ENCODE results near the gene PLEKHJ1. TPM values are rescaled to one million over a fixed set of nuclear protein-coding genes. Genes with fewer than 3 reads are reported as not detected.

PLEKHJ1 gene
- total RNA-seq, 2 experiments from 2014 or later = 87.0 to 90.6 TPM

DNA sequence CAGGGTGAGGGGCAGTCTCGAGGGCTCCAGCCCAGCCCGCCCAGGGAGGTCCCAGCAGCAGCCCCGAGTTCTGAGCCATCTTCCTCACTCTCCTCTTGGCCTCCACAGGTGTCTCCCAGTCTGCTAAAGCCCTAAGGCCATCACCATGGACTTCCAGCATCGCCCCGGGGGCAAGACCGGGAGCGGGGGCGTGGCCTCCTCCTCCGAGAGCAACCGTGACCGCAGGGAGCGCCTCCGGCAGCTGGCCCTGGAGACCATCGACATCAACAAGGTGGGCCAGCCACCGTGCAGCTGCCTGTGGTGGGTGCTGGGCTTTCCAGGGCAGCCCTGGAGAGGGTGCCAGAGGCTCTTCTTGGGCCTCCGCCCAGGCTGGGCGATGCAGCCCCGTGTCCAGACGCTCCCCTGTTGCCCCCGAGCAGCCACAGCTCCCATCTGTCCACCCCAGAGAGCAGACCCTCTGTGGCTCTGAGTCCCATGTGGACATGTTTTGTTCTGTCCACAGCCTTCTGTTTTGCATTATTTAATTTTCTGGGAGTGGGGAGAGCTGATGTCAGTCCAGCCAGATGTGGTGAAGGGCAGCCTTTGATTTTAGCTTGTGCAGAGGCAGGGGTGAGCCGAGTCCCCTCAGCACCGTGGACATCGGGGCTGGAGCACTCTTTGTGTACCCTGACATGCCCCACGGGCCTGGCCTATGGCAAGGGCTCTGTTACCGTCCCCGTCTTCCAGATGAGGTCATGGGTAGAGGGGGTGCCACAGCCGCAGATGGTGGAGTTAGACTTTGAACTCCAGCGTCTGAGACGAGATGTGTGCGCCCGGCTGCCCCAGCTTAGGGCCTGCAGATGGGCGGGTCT lies 7.4 kb upstream of the PLEKHJ1 start:
- CTCF ChIA-PET = interaction anchor here (2.8 kb wide), 1 partner anchor 17 kb away, joined by 10 read pairs; no protein-coding TSS in a partner anchor
- POLR2A ChIA-PET = no interaction called here

DNA sequence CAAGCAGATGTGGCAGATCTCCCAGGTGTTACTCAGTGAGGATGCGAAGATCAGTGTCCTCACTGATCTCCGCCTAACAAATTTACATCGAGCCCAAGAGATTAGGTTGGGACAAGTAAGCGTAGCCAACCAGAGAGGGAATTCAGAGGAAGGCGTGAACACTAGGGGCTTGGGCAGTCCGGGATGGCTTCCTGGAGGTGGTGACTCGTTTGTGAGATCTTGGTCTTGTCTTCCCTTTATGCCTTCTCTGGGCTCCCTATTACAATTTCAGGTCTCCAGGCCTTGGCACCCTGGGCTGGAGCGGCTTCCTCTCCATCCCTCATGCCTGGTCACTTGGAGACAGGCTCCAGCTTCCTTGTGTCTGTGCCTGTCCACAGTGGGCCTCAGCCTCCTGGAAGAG lies 6.7 kb upstream of the PLEKHJ1 start:
- CTCF ChIA-PET = interaction anchor here (2.8 kb wide), 1 partner anchor 18 kb away, joined by 10 read pairs; no protein-coding TSS in a partner anchor

GRCh38 chr19:2242092-2242537 lies 6.0 kb upstream of the PLEKHJ1 start:
- ChIA-PET CTCF (interaction anchor here (2.8 kb wide), 1 partner anchor 19 kb away, joined by 10 read pairs; no protein-coding TSS in a partner anchor), POLR2A (no interaction called here)

More for the DNA sequence above, 6.7 kb upstream of the PLEKHJ1 start:
- POLR2A ChIA-PET = no interaction called here

DNA sequence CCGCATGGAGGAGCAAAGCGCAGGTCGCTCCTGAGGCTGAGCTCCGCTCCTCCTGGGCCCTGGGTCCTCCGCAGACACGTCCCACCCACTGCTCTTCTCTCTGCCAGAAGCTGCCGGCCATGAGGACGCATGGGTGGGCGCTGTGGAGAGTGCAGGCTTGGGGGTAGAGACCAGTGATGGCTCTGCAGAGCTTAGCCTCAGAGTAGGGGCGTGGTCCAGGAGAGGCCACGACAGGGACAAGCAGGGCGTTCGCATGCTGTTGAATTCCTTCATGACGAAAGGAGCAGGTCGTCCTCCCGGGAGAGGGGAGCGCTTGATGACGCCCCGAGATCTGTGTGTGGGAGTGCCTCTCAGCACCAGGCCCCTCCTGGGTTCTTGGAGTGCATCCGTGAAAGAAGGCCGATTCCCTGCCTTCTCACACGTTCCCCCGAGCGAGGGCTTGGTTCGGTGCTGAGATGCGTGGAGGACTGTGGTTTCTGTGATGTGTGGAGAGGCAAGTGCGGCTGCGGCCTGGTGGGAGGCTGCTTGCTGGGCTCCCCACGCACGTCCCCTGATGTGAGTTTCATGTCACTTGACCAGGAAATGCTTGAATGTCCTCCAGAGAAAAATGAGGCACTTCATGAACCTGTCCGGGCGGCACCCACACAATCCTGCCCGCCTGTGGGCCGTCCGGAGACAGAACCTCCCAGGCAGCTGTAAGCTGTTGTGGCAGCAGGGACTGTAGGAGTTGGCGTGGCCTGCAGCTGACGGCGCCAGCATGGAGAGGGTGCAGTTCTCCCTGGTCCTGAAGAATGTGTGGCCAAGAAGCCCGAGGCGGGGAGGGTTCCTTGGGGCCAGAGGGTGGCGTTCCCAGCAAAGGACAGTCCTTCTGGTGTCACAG lies 5.0 kb upstream of the PLEKHJ1 start:
- ChIA-PET POLR2A (interaction anchor here (0.5 to 1.8 kb wide), 5 partner anchors 9 to 648 kb away, joined by 3 to 17 read pairs (median 5); partner anchors contain the start of gene MBD3), CTCF (interaction anchor here (1.0 to 5.0 kb wide), 5 partner anchors 10 to 33 kb away, joined by 3 to 40 read pairs (median 6); partner anchors contain the start of gene AMH)

GRCh38 chr19:2239771-2240770 lies 3.9 kb upstream of the PLEKHJ1 start:
- ChIA-PET CTCF (interaction anchor here (0.6 to 5.0 kb wide), 11 partner anchors 12 to 1282 kb away, joined by 3 to 40 read pairs (median 5); partner anchors contain the start of gene AMH), POLR2A (interaction anchor here (0.5 to 2.4 kb wide), 10 partner anchors 9 to 647 kb away, joined by 3 to 17 read pairs (median 6); partner anchors contain the start of genes AMH and MBD3)

DNA sequence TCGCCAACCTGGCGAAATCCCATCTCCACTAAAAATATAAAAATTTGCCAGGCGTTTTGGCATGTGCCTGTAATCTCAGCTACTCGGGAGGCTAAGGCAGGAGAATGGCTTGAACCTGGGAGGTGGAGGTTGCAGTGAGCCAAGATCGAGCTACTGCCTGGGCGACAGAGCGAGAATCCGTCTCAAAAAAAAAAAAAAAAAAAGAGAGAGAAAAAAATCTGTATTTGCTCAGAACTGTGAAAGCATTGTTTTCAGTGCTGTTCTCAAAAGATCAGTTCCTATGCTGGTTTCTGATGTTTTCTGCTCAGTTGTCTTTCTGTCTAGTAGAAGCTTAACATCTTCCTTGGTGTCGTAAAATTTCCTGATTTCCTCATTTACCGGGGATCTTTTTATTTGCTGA lies 3.0 kb upstream of the PLEKHJ1 start:
- CTCF ChIA-PET = interaction anchor here (0.7 to 5.0 kb wide), 10 partner anchors 12 to 393 kb away, joined by 3 to 40 read pairs (median 5); partner anchors contain the start of gene AMH

DNA sequence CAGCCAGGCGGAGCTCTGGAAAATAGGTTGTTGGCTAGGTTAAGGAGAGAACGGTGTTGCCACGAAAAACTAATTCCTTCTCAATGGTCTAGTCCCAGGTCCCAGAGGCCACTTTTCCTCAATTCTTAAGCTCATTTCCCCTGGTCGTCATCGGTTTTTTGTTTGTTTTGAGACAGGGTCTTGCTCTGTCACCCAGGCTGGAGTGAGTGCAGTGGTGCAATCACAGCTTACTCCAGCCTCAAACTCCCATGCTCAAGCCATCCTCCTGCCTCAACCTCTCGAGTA lies 1.7 kb upstream of the PLEKHJ1 start:
- ChIA-PET POLR2A (interaction anchor here (0.6 to 2.4 kb wide), 9 partner anchors 10 to 238 kb away, joined by 3 to 12 read pairs (median 4); partner anchors contain the start of genes AMH and GADD45B), CTCF (interaction anchor here (0.6 to 5.0 kb wide), 9 partner anchors 14 to 180 kb away, joined by 3 to 40 read pairs (median 8); partner anchors contain the start of genes AMH and PEAK3)

More for the DNA sequence above, 3.0 kb upstream of the PLEKHJ1 start:
- POLR2A ChIA-PET = interaction anchor here (0.5 to 2.4 kb wide), 7 partner anchors 10 to 637 kb away, joined by 3 to 12 read pairs (median 4); partner anchors contain the start of gene AMH

DNA sequence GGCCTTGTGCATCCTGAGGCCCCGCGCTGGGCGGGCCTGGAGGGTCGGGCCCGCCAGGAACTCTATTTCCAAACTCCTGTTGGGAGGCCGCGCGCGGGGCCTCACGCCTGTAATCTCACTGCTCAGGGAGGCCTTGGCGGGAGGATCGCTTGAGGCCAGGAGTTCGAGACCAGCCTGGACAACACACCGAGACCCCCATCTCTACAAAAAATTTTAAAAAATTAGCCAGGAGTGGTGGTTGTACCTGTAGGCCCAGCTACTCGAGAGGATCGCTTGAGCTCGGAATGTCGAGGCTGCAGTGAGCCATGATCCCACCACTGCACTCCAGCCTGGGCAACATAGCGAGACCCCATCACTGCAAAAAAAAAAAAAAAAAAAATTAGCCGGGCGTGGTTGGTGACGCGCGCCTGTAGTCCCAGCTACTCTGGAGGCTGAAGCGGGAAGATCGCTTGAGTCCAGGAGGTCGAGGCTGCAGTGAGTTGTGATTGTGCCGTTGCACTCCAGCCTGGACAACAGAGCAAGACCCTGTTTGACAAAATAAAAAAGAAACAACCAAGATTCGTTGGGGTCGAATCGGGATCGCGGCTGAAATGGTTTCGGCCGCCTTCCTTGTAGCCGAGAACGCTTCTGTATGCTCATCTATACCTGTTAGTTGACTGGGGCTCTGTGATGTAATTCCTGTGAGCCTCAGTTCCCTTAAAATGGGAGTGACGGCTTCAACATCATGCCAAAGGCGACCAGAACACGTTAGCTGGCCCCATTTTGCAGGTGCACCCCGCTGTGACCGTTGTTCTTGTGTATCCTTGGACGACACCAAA lies 1.1 kb upstream of the PLEKHJ1 start:
- ChIA-PET CTCF (interaction anchor here (0.6 to 5.0 kb wide), 8 partner anchors 14 to 435 kb away, joined by 3 to 40 read pairs (median 5); partner anchors contain the start of gene AMH), POLR2A (interaction anchor here (0.5 to 2.4 kb wide), 12 partner anchors 10 to 238 kb away, joined by 3 to 12 read pairs (median 4); partner anchors contain the start of genes AMH and GADD45B)

DNA sequence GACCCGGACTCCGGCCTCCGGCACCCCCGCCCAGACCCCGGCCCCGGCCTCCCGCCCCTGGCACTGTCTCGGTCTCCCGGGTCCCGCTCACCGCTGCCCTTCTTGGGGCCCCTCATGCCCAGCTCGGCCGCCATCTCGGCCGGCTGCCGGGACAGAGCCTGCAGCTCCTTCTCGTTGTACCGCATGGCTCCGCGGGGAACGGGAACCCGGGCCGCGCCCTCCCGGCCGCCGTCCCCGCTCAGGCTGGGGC lies 140 bp downstream of the PLEKHJ1 start:
- POLR2A ChIA-PET = interaction anchor here (0.7 to 0.8 kb wide), 2 partner anchors 14 to 22 kb away, joined by 3 to 4 read pairs; no protein-coding TSS in a partner anchor
- CTCF ChIA-PET = interaction anchor here (0.5 to 3.6 kb wide), 10 partner anchors 17 to 345 kb away, joined by 3 to 33 read pairs (median 4); partner anchors contain the start of gene JSRP1

- ChIA-PET POLR2A (interaction anchor here (0.7 to 0.8 kb wide), 2 partner anchors 14 to 23 kb away, joined by 3 to 4 read pairs; no protein-coding TSS in a partner anchor), CTCF (interaction anchor here (0.5 to 3.6 kb wide), 11 partner anchors 18 to 345 kb away, joined by 3 to 33 read pairs (median 4); partner anchors contain the start of gene JSRP1)
These were observed 607 bp downstream of the PLEKHJ1 start for GRCh38 chr19:2235381-2236063.

DNA sequence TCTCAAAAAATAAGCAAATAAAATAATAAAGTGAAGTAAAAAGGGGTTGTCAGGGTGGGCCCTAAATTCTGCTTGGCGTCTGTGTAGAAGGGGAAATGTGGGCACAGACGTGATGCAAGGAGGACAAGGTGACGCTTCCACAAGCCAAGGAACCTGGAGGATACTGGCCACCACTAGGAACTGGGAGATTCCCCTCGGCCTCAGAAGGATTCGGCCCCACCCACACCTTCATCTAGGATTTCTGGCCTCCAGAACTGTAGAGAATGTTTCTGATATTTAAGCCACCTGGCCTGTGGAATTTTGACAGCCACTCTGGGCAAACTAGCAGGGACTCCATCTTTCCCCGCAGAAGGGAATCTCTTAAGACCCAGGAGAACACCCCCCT lies 1.1 kb downstream of the PLEKHJ1 start:
- POLR2A ChIA-PET = no interaction called here

DNA sequence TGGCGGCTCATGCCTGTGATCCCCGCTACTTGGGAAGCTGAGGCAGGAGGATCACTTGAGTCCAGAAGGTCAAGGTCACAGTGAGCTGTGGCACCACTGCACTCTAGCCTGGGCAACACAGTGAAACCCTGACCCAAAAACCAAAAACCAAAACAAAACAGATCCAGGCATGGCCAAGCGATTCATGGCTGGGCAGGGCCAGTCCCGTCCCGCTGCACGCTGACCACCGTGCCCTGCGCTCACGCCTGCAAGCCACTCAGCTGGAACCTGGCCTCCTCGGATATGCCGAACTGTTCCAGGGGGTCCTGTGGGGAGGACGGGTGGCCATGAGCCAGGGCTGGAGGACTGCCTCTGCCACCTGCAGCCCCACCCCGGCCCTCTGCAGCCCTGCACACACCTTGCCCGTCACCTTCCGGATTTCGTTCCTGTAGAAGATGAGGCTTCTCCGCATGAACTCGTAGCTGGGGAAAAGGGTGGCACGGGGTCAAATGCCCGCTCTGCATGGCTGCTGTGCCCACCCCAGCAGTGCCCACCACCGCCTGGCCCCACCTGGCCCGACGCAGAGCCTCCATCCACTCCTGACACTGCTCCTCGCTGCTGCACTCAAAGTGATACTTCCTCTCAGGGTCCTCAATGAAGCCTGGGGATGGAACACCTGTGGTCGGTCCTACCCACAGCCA lies 2.4 kb downstream of the PLEKHJ1 start:
- POLR2A ChIA-PET = interaction anchor here (0.8 kb wide), 1 partner anchor 121 kb away, joined by 3 read pairs; no protein-coding TSS in a partner anchor
- CTCF ChIA-PET = interaction anchor here (1.1 to 1.2 kb wide), 2 partner anchors 28 to 78 kb away, joined by 3 to 4 read pairs; no protein-coding TSS in a partner anchor

More for the DNA sequence above, 1.1 kb downstream of the PLEKHJ1 start:
- CTCF ChIA-PET = interaction anchor here (1.0 to 1.2 kb wide), 2 partner anchors 39 to 79 kb away, joined by 3 to 4 read pairs; no protein-coding TSS in a partner anchor

- ChIA-PET POLR2A (no interaction called here), CTCF (no interaction called here)
These were observed 3.6 kb downstream of the PLEKHJ1 start for GRCh38 chr19:2232286-2233151.

DNA sequence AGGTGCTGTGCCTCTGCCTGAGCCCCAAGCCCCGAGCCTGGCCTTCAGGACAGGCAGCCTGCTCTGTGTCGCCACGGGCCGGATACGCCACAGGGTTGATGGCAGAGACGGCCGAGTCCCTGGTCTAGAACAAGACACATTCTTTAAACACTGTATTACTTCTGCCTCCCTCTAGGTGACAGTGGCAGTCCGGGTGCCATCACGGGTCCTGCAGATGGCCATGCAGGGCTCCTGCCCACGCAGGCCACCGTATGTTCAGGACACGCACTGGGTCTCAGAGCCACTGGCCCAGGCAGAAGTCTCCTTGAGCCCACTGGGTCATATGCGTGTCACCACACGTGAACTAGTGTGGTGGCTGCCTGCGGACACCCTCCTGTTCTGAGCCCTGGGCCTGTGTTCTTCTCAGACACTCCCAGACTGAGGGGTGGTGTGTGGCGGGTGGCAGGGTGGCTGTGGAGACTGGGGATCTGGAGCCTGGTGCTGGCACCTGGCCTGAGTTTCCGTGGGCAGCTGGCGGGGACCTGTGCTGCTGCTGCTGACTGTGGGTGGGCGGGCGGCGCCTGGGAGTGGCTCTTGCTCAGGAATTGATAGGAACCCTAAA lies 4.4 kb downstream of the PLEKHJ1 start:
- ChIA-PET POLR2A (interaction anchor here (0.6 to 0.7 kb wide), 2 partner anchors 18 to 175 kb away, joined by 3 to 5 read pairs; no protein-coding TSS in a partner anchor), CTCF (no interaction called here)
